Astrocyte (in vitro differentiated cells and primary cell): ENCODE results near the gene HAPLN2. TPM values are rescaled to one million over a fixed set of nuclear protein-coding genes. Genes with fewer than 3 reads are reported as not detected.
A peak's percentile ranks its signal among the peaks of the same experiment; 100 is the strongest.

ENCODE experiments used
- DNase-seq: peaks from one replicate; pipeline ENCODE4 v3.0.0-alpha.2; 2010; ENCODE audit warnings: low read depth
- FAIRE-seq: peaks from 2 replicates; lab custom pipeline; 2011; peaks lifted over from hg19 to GRCh38; lab: Jason Lieb, UNC
- H2AFZ ChIP-seq: 2 replicates; pipeline ENCODE4 v1.6.0; 2012; ENCODE audit warnings: low read depth, low read length, inconsistent platforms
- H3K27ac ChIP-seq: 2 replicates; pipeline ENCODE4 v1.5.1; 2011; ENCODE audit warnings: low read depth, low read length, inconsistent platforms
- H3K27me3 ChIP-seq: 2 replicates; pipeline ENCODE4 v1.6.0; 2011; ENCODE audit warnings: low read length, inconsistent platforms; ENCODE audit not compliant: insufficient read depth
- H3K36me3 ChIP-seq: 2 replicates; pipeline ENCODE4 v1.5.1; 2011; ENCODE audit warnings: low read length, inconsistent platforms; ENCODE audit not compliant: insufficient read depth
- H3K4me1 ChIP-seq: 2 replicates; pipeline ENCODE4 v1.5.1; 2011; ENCODE audit warnings: low read length, inconsistent platforms; ENCODE audit not compliant: insufficient read depth
- H3K4me2 ChIP-seq: 2 replicates; pipeline ENCODE4 v1.6.0; 2012; ENCODE audit warnings: low read length, inconsistent platforms
- H3K4me3 ChIP-seq: 2 replicates; pipeline ENCODE4 v1.5.1; 2011; ENCODE audit warnings: low read depth, mild to moderate bottlenecking, low read length, inconsistent platforms; ENCODE audit not compliant: insufficient read depth
- H3K79me2 ChIP-seq: 2 replicates; pipeline ENCODE4 v1.6.0; 2012; ENCODE audit warnings: mild to moderate bottlenecking, low read length, inconsistent platforms; ENCODE audit not compliant: insufficient read depth
- H3K9ac ChIP-seq: 2 replicates; pipeline ENCODE4 v1.6.0; 2012; ENCODE audit warnings: mild to moderate bottlenecking, low read length, inconsistent platforms
- H3K9me3 ChIP-seq: 2 replicates; pipeline ENCODE4 v1.5.1; 2012; ENCODE audit warnings: low read depth, mild to moderate bottlenecking, low read length, inconsistent platforms; ENCODE audit not compliant: insufficient read depth
- H4K20me1 ChIP-seq: 2 replicates; pipeline ENCODE4 v1.6.0; 2012; ENCODE audit warnings: low read length, inconsistent platforms; ENCODE audit not compliant: insufficient read depth
- H3K27ac Mint-ChIP-seq: one replicate; pipeline ENCODE4 v1.8.0; 2021; ENCODE audit warnings: mild to moderate bottlenecking, mixed read lengths; ENCODE audit not compliant: unreplicated experiment
- H3K27me3 Mint-ChIP-seq: one replicate; pipeline ENCODE4 v1.8.0; 2021; ENCODE audit warnings: low read depth, mixed read lengths; ENCODE audit not compliant: unreplicated experiment
- H3K36me3 Mint-ChIP-seq: one replicate; pipeline ENCODE4 v1.8.0; 2021; ENCODE audit warnings: low read depth, mixed read lengths; ENCODE audit not compliant: unreplicated experiment
- H3K4me1 Mint-ChIP-seq: one replicate; pipeline ENCODE4 v1.8.0; 2021; ENCODE audit warnings: low read depth, mixed read lengths; ENCODE audit not compliant: unreplicated experiment
- H3K4me3 Mint-ChIP-seq: one replicate; pipeline ENCODE4 v1.8.0; 2021; ENCODE audit warnings: mild to moderate bottlenecking, moderate library complexity, mixed read lengths; ENCODE audit not compliant: unreplicated experiment
- H3K9me3 Mint-ChIP-seq: one replicate; pipeline ENCODE4 v1.8.0; 2021; ENCODE audit warnings: mild to moderate bottlenecking, mixed read lengths; ENCODE audit not compliant: unreplicated experiment
- CTCF ChIP-seq: IDR thresholded peaks from 2 replicates; pipeline ENCODE4 v1.5.1; 2011; ENCODE audit warnings: low read depth, mild to moderate bottlenecking, inconsistent platforms, low read length, moderate library complexity; ENCODE audit not compliant: insufficient read depth
- EZH2 ChIP-seq: IDR thresholded peaks from 2 replicates; pipeline ENCODE4 v1.6.1; 2012; ENCODE audit warnings: mild to moderate bottlenecking, low read length, inconsistent platforms; ENCODE audit not compliant: insufficient read depth
- total RNA-seq: library from RNA; stranded (reverse); gene quantifications from 2 replicates; pipeline ENCODE4 v1.2.1, GENCODE V29; 2021

HAPLN2 gene
- total RNA-seq, 1 donor from 2014 or later, result not detected

GRCh38 chr1:156640842-156641706, 21.9 kb downstream of the HAPLN2 start:
- H3K4me1 Mint-ChIP-seq, result peaks cover 8% of the 10 kb centered on the region
- peak overlapping the region; percentile 77 for H3K4me2 ChIP-seq
- peak overlapping the region; percentile 77 for H3K4me3 Mint-ChIP-seq
- H3K79me2 ChIP-seq, result no peaks in the 10 kb centered on the region
- H3K27me3 ChIP-seq, result peaks cover 83% of the 10 kb centered on the region
- H3K4me1 ChIP-seq, result peaks cover 7% of the 10 kb centered on the region
- TF ChIP-seq EZH2 (no peak), CTCF (no peak)
- FAIRE-seq, result no peak
- H3K9ac ChIP-seq, result no peak overlapping the region
- H2AFZ ChIP-seq, result no peak overlapping the region
- peak overlapping the region; percentile 33 for H3K4me3 ChIP-seq
- peak overlapping the region; percentile 55 for H3K27ac Mint-ChIP-seq
- H3K9me3 ChIP-seq, result peaks cover 2% of the 10 kb centered on the region
- no peak overlapping the region for H3K27ac ChIP-seq
- H3K36me3 Mint-ChIP-seq, result peaks cover 3% of the 10 kb centered on the region
- DNase-seq, result no peak
- H3K27me3 Mint-ChIP-seq, result peaks cover 81% of the 10 kb centered on the region
- no peaks in the 10 kb centered on the region for H3K36me3 ChIP-seq
- H3K9me3 Mint-ChIP-seq, result no peaks in the 10 kb centered on the region
- peaks cover 16% of the 10 kb centered on the region for H4K20me1 ChIP-seq

- no peaks in the 10 kb centered on the region for H3K9me3 Mint-ChIP-seq
- FAIRE-seq, result no peak
- no peak within 1 kb of the TSS for H2AFZ ChIP-seq
- H3K27ac ChIP-seq, result no peak within 1 kb of the TSS
- no peak for DNase-seq
- H3K9me3 ChIP-seq, result peaks cover 3% of the 10 kb centered on the region
- H3K27me3 Mint-ChIP-seq, result peaks cover 76% of the 10 kb centered on the region
- peaks cover 16% of the 10 kb centered on the region for H4K20me1 ChIP-seq
- peak within 1 kb of the TSS; percentile 55 for H3K27ac Mint-ChIP-seq
- H3K36me3 ChIP-seq, result no peaks in the 10 kb centered on the region
- peaks cover 3% of the 10 kb centered on the region for H3K36me3 Mint-ChIP-seq
- peak within 1 kb of the TSS; percentile 33 for H3K4me3 ChIP-seq
- H3K4me1 ChIP-seq, result peaks cover 7% of the 10 kb centered on the region
- H3K9ac ChIP-seq, result no peak within 1 kb of the TSS
- peaks cover 8% of the 10 kb centered on the region for H3K4me1 Mint-ChIP-seq
- H3K27me3 ChIP-seq, result peaks cover 85% of the 10 kb centered on the region
- peak within 1 kb of the TSS; percentile 77 for H3K4me3 Mint-ChIP-seq
- peak within 1 kb of the TSS; percentile 77 for H3K4me2 ChIP-seq
- H3K79me2 ChIP-seq, result no peaks in the 10 kb centered on the region
- TF ChIP-seq CTCF (no peak), EZH2 (no peak)
These were observed 22.6 kb downstream of the HAPLN2 start, which contains the start of gene BCAN for GRCh38 chr1:156641761-156642264. Gene BCAN, plus strand, starts transcription at chr1:156642117. Its CDS starts 3,938 bp downstream, at chr1:156646055.
